Spleen (tissue), 7 donors: ENCODE measurements around the gene FSHR.

Experiments used
- CTCF ChIP-seq, 11 experiments: fragments of 200-600 bp in 7 of 11; fragments of 450-650 bp in 4 of 11; sonication (generic) in 4 of 11; IDR thresholded peaks in 8 of 11; conservative IDR thresholded peaks in 3 of 11; 1 replicate in 7 of 11; 2 replicates in 4 of 11; pipeline versions ENCODE4 v1.4.0 to v1.8.0; 2016 to 2021; ENCODE audit warnings: antibody characterized with exemption in 11 of 11, inconsistent platforms in 4 of 11, mild to moderate bottlenecking in 1 of 11
- POLR2AphosphoS5 ChIP-seq, 3 donors: sonication (generic); formaldehyde crosslinking; IDR thresholded peaks; one replicate each; pipeline ENCODE4 v1.5.1; 2017; ENCODE audit warnings: antibody characterized with exemption in 3 of 3
- donor health status: DM: no; HTN: no; CAD: no; lungs with moderate emphysema.
- donor health status: DM: no; HTN: no; CAD: no.
- donor health status: DM: no; HTN: no; CAD: no.

DNA sequence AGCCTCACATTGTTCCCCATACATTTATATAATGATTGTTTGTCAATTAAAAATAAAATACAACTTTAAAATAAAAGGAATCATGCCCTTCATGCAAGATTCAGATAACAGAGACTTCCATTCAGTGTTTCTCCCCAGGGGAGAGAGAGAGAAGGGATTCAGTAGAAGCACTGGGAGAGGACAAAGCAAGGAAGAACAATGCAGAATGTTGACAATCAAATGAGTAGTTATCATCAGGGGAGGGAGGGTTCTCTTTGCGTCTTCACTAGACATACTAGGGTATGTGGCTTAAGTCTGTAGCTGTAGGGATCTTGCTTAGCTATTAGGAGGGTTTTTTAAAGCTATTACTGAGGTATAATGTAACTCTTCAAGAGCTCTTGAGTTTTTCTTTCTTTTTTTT, 30.7 kb downstream of the FSHR start:
- TF ChIP-seq POLR2AphosphoS5 (IDR thresholded peaks at IDR 0.05) (no peak), CTCF (IDR thresholded peaks at IDR 0.05 in 8 of 11, conservative IDR thresholded peaks at IDR 0.05 in 3 of 11) (no peak)
